ENCODE data around the gene RBM20.

The RBM20 gene

GRCh38 chr10:110881247-110881646 is 237.1 kb downstream of the RBM20 start:
- no peak for DNase-seq (ENCODE audit: insufficient read length, low spot score)
- no peak for TF ChIP-seq CTCF (IDR thresholded peaks at IDR 0.05; ENCODE audit: insufficient read depth, missing control alignments)
- no peak for FAIRE-seq

GRCh38 chr10:110881905-110882304 is 237.8 kb downstream of the RBM20 start:
- no peak for FAIRE-seq

GRCh38 chr10:110883924-110884323 is 239.8 kb downstream of the RBM20 start:
- no peak for TF ChIP-seq CTCF (IDR thresholded peaks at IDR 0.05; ENCODE audit: insufficient read depth, missing control alignments)
- no peak for FAIRE-seq

More at GRCh38 chr10:110881905-110882304, 237.8 kb downstream of the RBM20 start:
- DNase-seq (ENCODE audit: insufficient read length, low spot score), result no peak
- no peak for TF ChIP-seq CTCF (IDR thresholded peaks at IDR 0.05; ENCODE audit: insufficient read depth, missing control alignments)

GRCh38 chr10:110885932-110886674 is 242.0 kb downstream of the RBM20 start:
- FAIRE-seq (no peak), DNase-seq (ENCODE audit: insufficient read length, low spot score) (no peak)
- no peak for TF ChIP-seq CTCF (IDR thresholded peaks at IDR 0.05; ENCODE audit: insufficient read depth, missing control alignments)

More at GRCh38 chr10:110883924-110884323, 239.8 kb downstream of the RBM20 start:
- DNase-seq (ENCODE audit: insufficient read length, low spot score), result no peak

- no peak for TF ChIP-seq CTCF (IDR thresholded peaks at IDR 0.05; ENCODE audit: insufficient read depth, missing control alignments)
- no peak for FAIRE-seq
- DNase-seq (ENCODE audit: insufficient read length, low spot score), result no peak
Observed at GRCh38 chr10:110887560-110887959, 243.4 kb downstream of the RBM20 start.

Data from D721Med (cell line).